Measurements from ENCODE around the gene MYEOV. TPM values are rescaled to one million over a fixed set of nuclear protein-coding genes. Genes with fewer than 3 reads are reported as not detected.

MYEOV gene
- total and polyA plus RNA-seq, 2 donors (not counting 1 experiment from before 2014, with no cell fraction given): 0.72 TPM; not detected in 1

DNA sequence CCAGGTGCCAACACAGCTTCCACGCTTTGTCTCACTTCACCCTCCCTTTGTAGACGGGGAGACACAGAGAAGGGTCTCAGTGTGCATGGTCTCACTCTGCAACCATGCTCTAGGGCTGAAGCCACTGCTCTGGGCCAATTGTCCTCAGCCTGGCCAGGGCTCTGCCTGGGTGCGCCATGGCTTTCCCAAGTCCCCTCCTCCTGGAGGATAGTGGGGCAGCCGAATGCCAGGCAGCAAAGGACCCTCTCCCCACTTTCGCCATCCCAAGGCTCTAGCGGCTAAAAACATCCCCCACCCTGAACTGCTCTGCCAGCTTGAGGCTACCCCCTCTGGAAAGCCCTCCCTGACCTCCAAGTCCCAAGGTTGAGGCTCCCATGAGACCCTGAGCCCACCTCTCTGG lies 20.4 kb upstream of the MYEOV start:
- no peak for ATAC-seq (ENCODE audit: low read depth)
- Histone ChIP-seq H4K20me1 (ENCODE audit: control insufficient read depth, insufficient read depth, low read length, poor library complexity, severe bottlenecking) (no peaks in the 10 kb centered on the region), H3K4me1 (ENCODE audit: control insufficient read depth in 2 of 2, insufficient read depth in 2 of 2, low read length in 2 of 2) (peaks cover 0 to 6% of the 10 kb centered on the region in 2 donors), H3K27me3 (replicated peaks in 1 of 4; ENCODE audit: control extremely low read depth in 1 of 4, control insufficient read depth in 3 of 4, insufficient read depth in 4 of 4, low read length in 3 of 4) (peaks cover 0 to 2% (median 0%) of the 10 kb centered on the region in 4 experiments), H3K4me2 (replicated peaks; ENCODE audit: low read depth, low read length, poor library complexity, severe bottlenecking) (no peak overlapping the region), H3K4me3 (ENCODE audit: control extremely low read depth in 1 of 5, extremely low read depth in 1 of 5, insufficient read depth in 1 of 5, low read depth in 2 of 5, low read length in 4 of 5) (no peak overlapping the region), H3K79me2 (ENCODE audit: control insufficient read depth, insufficient read depth, low read length) (no peaks in the 10 kb centered on the region), H3K36me3 (replicated peaks in 1 of 2; ENCODE audit: control extremely low read depth in 1 of 2, control insufficient read depth in 1 of 2, extremely low read depth in 1 of 2, insufficient read depth in 2 of 2, low read length in 1 of 2) (no peaks in the 10 kb centered on the region), H3K9ac (ENCODE audit: low read length) (no peak overlapping the region), H3K27ac (ENCODE audit: low read length in 2 of 2) (no peak overlapping the region), H3K9me3 (ENCODE audit: control extremely low read depth in 1 of 3, control insufficient read depth in 2 of 3, insufficient read depth in 1 of 3, low read length in 2 of 3) (no peaks in the 10 kb centered on the region), H2AFZ (ENCODE audit: insufficient read depth, low read depth, low read length, poor library complexity, severe bottlenecking) (no peak overlapping the region)
- CTCF ChIA-PET: no interaction called here
- no peak overlapping the region for H3K4me3 Mint-ChIP-seq
- H3K4me1 Mint-ChIP-seq: peaks cover 4% of the 10 kb centered on the region
- H3K9me3 Mint-ChIP-seq (ENCODE audit: insufficient read depth): no peaks in the 10 kb centered on the region
- no peak for DNase-seq
- H3K27ac Mint-ChIP-seq: no peak overlapping the region
- H3K27me3 Mint-ChIP-seq: no peaks in the 10 kb centered on the region
- intact Hi-C loops (cut with micrococcal nuclease): no loop called here
- 86% methylated on average over 6 of the region's 6 CpGs for WGBS (ENCODE audit: insufficient coverage)
- TF ChIP-seq, protein P1, sequence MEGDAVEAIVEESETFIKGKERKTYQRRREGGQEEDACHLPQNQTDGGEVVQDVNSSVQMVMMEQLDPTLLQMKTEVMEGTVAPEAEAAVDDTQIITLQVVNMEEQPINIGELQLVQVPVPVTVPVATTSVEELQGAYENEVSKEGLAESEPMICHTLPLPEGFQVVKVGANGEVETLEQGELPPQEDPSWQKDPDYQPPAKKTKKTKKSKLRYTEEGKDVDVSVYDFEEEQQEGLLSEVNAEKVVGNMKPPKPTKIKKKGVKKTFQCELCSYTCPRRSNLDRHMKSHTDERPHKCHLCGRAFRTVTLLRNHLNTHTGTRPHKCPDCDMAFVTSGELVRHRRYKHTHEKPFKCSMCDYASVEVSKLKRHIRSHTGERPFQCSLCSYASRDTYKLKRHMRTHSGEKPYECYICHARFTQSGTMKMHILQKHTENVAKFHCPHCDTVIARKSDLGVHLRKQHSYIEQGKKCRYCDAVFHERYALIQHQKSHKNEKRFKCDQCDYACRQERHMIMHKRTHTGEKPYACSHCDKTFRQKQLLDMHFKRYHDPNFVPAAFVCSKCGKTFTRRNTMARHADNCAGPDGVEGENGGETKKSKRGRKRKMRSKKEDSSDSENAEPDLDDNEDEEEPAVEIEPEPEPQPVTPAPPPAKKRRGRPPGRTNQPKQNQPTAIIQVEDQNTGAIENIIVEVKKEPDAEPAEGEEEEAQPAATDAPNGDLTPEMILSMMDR (IDR thresholded peaks at IDR 0.05): no peak
- TF ChIP-seq EZH2 (IDR thresholded peaks at IDR 0.05; ENCODE audit: borderline replicate concordance, insufficient read depth, low read depth, low read length, poor library complexity, severe bottlenecking): no peak
- POLR2A ChIA-PET: no interaction called here

DNA sequence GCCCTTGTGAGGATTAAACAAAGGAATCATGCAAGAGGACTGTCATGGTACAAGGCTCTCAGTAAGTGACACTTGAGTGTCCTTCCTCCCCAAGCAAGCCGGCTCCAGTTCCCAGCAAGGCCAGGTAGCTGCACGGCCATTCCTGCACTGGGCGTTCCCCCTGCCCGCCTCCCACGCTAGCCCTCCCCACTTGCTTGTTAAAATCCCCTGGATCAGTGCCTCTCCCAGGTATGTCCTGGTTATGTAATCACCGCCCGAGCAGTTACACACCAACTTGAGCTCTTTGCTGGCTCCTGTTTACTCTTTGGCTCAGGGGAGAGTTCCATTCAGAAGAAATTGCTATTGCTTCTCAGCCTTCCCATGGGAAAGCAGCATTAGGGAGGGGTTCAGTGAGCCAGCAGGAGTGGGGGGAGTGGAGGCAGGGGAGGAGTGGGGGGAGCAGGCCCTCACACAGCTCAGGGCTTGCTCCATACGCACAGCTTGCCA lies 19.4 kb upstream of the MYEOV start:
- no peak for TF ChIP-seq EZH2 (IDR thresholded peaks at IDR 0.05; ENCODE audit: borderline replicate concordance, insufficient read depth, low read depth, low read length, poor library complexity, severe bottlenecking)
- TF ChIP-seq, protein P1 (IDR thresholded peaks at IDR 0.05): no peak
- Mint-ChIP-seq H3K9me3 (ENCODE audit: insufficient read depth) (no peaks in the 10 kb centered on the region), H3K27ac (no peak overlapping the region), H3K27me3 (no peaks in the 10 kb centered on the region), H3K4me1 (peaks cover 4% of the 10 kb centered on the region), H3K4me3 (no peak overlapping the region)
- POLR2A ChIA-PET: no interaction called here
- Histone ChIP-seq H4K20me1 (ENCODE audit: control insufficient read depth, insufficient read depth, low read length, poor library complexity, severe bottlenecking) (no peaks in the 10 kb centered on the region), H3K27me3 (replicated peaks in 1 of 4; ENCODE audit: control extremely low read depth in 1 of 4, control insufficient read depth in 3 of 4, insufficient read depth in 4 of 4, low read length in 3 of 4) (peaks cover 0 to 2% (median 0%) of the 10 kb centered on the region in 4 experiments), H3K27ac (ENCODE audit: low read length in 2 of 2) (no peak overlapping the region), H3K9me3 (ENCODE audit: control extremely low read depth in 1 of 3, control insufficient read depth in 2 of 3, insufficient read depth in 1 of 3, low read length in 2 of 3) (no peaks in the 10 kb centered on the region), H3K4me2 (replicated peaks; ENCODE audit: low read depth, low read length, poor library complexity, severe bottlenecking) (no peak overlapping the region), H3K79me2 (ENCODE audit: control insufficient read depth, insufficient read depth, low read length) (no peaks in the 10 kb centered on the region), H3K9ac (ENCODE audit: low read length) (no peak overlapping the region), H3K36me3 (replicated peaks in 1 of 2; ENCODE audit: control extremely low read depth in 1 of 2, control insufficient read depth in 1 of 2, extremely low read depth in 1 of 2, insufficient read depth in 2 of 2, low read length in 1 of 2) (no peaks in the 10 kb centered on the region), H3K4me3 (ENCODE audit: control extremely low read depth in 1 of 5, extremely low read depth in 1 of 5, insufficient read depth in 1 of 5, low read depth in 2 of 5, low read length in 4 of 5) (no peak overlapping the region), H3K4me1 (ENCODE audit: control insufficient read depth in 2 of 2, insufficient read depth in 2 of 2, low read length in 2 of 2) (peaks cover 0 to 6% of the 10 kb centered on the region in 2 donors), H2AFZ (ENCODE audit: insufficient read depth, low read depth, low read length, poor library complexity, severe bottlenecking) (no peak overlapping the region)
- no peak for DNase-seq
- 91% methylated on average over 6 of the region's 8 CpGs for WGBS (ENCODE audit: insufficient coverage)
- CTCF ChIA-PET: no interaction called here
- intact Hi-C loops (cut with micrococcal nuclease): no loop called here
- ATAC-seq (ENCODE audit: low read depth): no peak
